Activated CD4-positive, alpha-beta T cell treated with anti-CD3 and anti-CD28 coated beads, Interleukin-2, amount 50 U/mL, for 4 hours (primary cell): Measurements from ENCODE around the gene ZMYND11.
"Not testable (repeated sequence)": the region's sequence is repeated elsewhere in the genome, so short reads cannot be mapped to it uniquely, and the experiment has no call there.

Experiments used
- DNase-seq, 2 experiments: peaks; one replicate each; pipeline ENCODE4 v3.0.0-alpha.2; 2020

Gene ZMYND11

DNA sequence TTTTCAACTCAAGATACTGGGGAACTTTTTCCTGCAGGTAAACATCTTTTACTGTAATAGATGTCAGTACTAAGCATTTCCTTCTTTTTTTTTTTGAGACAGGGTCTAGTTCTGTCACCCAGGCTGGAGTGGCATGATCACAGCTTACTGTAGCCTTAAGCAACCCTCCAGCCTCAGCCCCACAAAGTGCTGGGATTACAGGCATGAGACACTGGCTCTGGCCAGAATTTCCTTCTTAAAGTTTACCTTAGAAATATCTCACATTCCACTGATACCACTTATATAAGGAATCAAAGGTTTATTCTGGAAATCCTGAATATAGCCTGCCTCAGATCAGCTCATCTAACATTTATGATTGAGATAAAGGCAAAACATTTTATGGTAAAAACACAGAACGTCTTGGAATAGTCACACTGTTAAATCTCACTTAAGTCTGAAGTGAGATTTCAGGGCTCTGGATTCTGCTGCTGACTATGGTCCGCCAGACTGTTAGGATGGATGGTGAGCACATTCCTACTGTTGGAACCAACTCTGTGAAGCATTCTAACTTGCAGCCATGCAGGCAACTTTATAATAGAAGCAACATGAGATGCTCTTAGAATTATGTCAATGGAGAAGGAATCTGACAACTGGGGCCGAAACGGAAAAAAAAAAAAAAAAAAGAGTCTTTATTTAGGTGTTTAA, 151.9 kb downstream of the ZMYND11 start:
- no peak for DNase-seq

DNA sequence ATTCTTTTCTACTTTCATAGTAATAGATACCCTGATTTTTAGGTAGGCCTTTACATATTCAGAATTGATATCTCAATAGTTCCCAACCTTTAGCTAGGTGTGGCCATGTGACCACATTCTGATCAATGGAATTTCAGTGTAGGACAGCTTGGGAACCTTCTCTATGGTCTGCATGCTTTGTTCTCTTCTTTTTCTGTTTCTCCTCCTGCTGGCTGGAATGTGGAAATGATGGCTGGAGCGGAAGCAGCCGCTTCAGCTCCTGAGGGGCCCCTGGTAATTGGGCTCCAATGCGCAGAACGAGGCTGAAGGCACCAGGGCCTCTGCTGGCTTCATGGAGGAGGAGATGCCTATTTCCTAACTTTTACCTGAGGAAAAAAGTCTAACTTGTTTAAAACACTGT, 152.6 kb downstream of the ZMYND11 start:
- DNase-seq = no peak

DNA sequence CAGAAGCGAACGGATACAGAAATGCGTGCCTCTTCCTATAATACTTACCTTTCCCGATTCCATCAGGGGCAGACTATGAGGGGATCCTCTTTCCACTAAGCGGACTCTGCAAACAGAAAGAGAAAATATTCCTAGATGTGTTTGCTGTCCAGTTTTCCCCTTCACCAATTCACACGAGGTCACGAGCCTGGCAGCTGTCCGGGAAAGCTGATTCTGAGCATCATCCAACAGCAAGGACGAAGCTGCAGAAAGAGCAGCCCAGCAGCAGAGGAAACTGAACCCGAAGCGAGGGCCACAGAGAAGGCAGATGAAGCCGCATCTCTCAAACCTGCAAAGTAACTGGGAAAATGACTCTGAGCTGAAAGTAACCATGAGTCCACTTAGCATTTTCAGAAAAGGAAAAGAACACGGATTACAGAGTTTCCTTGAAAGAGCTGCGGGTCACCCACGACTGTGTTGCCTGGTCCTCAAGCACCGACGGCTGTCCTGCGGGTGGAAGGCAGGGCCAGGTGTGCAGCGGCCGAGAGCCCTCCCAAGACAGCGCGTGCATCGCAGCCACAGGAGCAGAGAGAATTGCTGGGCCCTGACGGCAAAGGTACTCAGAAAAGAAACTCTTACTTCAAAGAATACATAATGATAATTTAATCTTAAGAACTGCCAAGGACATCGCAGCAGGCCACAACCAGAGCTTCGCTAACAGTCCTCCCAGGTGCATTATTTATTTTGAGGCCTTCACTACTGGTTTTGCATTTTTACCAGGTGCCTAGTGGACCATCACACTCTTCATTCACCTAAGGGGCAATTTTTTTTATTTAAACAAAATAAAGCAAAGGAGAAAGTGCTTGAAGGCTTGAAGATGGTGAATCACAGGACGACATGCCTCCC, 153.3 kb downstream of the ZMYND11 start:
- no peak for DNase-seq

DNA sequence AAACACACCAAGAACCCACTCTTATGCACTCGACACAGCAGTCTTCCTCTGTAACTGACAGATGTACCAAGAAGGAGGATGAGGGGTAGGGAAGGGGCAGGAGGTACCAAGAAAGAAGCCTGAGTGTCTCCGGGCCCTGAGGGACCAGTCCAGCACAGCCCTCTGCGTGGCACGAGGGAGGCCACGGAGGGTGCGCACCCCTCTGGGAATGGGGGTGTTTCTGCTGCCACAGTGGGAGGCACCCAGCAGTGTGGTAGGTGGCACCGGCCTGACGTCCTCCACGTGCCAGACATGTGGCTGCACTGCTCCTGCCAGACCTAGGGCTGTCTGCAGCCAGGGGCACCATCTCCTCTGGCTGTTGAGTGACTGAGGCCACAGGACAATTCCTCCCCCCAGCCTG, 154.3 kb downstream of the ZMYND11 start:
- DNase-seq = no peak

DNA sequence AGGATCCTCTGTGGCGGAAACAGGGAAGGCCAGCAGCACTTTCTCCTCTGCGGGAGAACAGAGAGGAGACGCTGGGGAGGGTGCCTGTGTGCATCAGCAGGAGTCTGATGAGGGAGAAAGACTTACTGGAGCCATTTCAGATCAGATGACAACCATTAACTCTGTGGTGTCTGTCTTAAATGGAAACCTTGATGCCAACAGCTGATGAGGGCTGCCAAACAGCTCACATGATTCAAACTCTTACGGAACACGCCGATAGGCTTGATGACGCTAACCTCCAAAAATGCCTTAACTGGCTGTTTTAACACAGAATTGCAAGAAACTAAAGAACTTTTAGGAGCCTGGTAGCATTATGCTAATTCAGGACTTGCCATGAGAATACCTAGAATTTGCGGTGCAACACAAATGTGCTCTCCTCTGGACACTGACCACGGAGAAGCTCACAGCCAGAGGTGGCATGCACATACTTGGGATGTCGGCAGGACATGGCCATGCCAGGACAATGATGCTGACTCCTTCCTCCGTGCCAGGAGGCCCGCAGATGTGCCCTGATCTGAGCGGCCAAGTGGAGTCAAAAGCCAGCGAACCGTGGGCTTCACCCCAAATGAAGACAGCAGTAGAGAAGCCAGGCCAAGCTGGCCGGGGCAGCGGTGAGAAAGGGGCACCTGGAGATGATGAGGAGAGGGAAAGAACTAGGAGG, 154.9 kb downstream of the ZMYND11 start:
- no peak for DNase-seq

DNA sequence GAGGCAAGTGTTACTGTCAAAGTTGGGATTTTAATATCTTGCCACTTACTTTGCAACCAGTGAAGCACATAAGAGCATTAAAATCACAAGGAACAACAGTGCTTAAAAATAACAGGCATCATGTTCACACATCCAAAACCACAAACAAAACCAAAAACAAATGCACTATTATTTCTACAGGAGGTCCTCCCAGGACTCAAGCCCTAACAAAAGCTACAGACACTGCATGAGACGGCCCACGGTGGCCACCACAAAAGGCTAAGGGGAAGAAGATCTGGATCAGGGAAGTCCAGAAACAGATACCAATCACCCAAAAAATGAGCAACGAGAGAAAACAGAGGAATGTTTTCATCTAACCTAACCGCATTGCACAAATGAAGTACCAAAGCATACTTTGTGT, 158.4 kb downstream of the ZMYND11 start:
- DNase-seq = no peak

DNA sequence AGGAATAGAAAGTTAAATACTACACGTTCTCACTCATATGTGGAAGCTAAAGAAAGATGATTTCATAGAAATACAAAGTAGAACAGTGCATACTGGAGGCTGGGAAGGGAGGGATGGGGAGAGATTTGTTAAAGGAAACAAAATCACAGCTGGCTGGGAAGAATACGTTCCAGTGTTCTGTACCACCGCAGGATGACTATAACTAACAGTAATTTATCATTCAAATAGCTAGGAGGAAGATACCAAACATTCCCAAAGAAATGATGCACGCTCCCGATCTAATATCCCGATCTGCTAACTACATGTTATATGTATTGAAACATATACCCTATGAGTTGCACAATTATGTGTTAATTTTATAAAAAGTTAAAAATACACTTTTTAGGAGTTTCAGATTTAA, 162.3 kb downstream of the ZMYND11 start:
- no peak for DNase-seq

DNA sequence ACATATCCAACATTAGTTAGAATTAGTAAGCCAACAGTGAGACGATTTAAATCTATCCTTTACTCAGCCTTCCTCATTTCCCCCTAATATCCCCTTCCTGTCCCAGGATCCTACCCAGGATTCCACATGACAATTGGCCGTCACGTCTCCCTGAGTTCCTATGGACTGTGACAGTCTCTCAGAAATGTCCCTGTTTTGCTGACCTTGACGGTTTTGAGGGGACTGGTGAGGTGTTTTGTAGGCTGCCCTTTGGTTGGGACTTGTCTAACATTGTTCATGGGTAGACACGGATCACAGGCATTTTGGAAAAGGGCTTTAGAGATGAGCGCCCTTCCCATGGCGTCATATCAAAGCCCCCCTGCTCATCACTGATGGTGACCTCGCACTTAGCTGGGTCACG, 162.8 kb downstream of the ZMYND11 start:
- DNase-seq = no peak

DNA sequence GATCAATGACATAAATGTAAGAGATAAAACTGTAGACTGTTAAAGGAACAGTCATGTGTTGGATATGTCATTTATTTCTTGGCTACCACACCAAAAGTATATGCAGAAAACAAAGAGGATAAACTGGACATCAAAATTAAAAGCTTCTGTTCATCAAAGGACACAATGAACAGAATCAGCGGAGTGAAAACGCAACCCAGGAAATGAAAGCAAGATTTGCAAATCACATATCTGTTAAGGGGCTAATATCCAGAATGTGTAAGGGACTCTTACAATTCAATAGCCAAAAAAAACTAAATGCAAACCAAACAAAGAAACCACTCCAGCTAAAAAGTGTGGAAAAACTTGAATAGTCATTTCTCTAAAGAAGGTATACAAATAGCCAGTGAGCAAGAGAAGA, 164.3 kb downstream of the ZMYND11 start:
- no peak for DNase-seq

DNA sequence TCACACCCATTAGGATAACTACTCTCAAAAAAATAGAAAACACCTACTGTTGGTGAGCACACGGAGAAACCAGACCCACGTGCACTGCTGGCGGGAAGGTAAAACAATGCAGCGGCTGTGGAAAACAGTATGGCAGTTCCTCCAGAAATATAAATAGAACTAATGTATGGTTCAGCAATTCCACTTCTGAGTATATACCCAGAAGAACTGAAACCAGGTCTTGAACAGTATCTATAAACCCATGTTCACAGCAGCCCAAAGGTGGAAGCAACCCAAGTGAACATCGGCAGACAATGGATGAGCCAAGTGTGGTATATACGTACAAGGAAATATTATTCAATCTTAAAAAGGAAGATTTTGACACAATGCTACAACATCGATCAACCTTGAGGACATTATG, 164.7 kb downstream of the ZMYND11 start:
- DNase-seq = no peak

DNA sequence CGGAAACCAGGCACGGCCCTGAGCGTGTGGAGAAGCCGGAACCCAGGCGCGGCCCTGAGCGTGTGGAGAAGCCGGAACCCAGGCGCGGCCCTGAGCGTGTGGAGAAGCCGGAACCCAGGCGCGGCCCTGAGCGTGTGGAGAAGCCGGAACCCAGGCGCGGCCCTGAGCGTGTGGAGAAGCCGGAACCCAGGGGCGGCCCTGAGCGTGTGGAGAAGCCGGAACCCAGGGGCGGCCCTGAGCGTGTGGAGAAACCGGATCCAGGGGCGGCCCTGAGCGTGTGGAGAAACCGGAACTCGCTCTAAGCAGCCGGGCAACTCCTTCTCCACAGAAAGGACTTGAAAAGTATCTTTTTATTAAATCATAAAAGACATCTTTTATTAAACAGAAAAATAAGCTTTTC, 165.3 kb downstream of the ZMYND11 start:
- DNase-seq = not testable (repeated sequence)

DNA sequence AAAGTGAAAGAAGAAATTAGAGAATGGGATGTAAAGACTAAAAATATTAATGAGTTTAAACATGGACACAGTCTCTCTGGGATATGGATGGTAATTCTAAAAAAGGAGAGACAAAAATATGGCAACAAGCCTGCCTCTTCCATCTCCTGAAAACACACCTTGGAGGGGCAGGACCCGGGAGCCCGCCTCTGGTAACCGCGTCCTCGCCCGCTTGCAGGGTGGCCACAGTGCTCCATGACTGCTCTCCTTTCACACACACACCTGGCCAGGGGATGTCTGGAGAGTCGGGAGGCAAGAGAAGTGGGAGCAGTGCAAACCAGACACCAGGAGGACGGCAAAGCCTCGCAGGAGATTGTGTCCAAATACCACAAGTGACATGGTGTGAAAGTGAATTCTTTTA, 166.3 kb downstream of the ZMYND11 start:
- DNase-seq = no peak
